ENCODE results near the gene CCDC102B. TPM values are rescaled to one million over a fixed set of nuclear protein-coding genes. Genes with fewer than 3 reads are reported as not detected.

The CCDC102B gene
- total RNA-seq, 1 experiment from 2014 or later: 0.92 TPM

DNA sequence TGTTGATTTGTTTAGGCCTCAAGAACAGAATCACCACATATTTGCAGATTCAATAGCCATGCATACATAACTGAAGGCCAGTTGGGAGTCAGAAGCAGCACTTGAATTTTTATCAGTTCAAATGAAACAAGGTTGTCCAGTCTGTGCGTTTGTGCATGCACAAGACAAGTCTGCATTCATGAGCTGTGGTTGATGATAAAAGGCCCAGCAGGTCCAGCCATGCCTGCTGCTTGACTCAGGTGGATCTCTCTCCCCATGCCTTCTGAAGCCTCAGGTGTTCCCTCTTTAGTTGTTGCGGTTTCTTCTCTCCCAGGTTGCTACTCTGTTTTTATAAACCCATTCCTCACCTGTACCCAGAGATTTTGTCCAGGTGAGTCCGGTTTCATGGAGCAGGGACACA is 124.5 kb downstream of the CCDC102B start:
- H3K36me3 ChIP-seq (ENCODE audit: control insufficient read depth, insufficient read depth, low read length): no peaks in the 10 kb centered on the region
- H3K27me3 ChIP-seq (ENCODE audit: control insufficient read depth, insufficient read depth, low read length): no peaks in the 10 kb centered on the region
- TF ChIP-seq, protein P1, sequence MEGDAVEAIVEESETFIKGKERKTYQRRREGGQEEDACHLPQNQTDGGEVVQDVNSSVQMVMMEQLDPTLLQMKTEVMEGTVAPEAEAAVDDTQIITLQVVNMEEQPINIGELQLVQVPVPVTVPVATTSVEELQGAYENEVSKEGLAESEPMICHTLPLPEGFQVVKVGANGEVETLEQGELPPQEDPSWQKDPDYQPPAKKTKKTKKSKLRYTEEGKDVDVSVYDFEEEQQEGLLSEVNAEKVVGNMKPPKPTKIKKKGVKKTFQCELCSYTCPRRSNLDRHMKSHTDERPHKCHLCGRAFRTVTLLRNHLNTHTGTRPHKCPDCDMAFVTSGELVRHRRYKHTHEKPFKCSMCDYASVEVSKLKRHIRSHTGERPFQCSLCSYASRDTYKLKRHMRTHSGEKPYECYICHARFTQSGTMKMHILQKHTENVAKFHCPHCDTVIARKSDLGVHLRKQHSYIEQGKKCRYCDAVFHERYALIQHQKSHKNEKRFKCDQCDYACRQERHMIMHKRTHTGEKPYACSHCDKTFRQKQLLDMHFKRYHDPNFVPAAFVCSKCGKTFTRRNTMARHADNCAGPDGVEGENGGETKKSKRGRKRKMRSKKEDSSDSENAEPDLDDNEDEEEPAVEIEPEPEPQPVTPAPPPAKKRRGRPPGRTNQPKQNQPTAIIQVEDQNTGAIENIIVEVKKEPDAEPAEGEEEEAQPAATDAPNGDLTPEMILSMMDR (IDR thresholded peaks at IDR 0.05): no peak
- TF ChIP-seq, protein P2, sequence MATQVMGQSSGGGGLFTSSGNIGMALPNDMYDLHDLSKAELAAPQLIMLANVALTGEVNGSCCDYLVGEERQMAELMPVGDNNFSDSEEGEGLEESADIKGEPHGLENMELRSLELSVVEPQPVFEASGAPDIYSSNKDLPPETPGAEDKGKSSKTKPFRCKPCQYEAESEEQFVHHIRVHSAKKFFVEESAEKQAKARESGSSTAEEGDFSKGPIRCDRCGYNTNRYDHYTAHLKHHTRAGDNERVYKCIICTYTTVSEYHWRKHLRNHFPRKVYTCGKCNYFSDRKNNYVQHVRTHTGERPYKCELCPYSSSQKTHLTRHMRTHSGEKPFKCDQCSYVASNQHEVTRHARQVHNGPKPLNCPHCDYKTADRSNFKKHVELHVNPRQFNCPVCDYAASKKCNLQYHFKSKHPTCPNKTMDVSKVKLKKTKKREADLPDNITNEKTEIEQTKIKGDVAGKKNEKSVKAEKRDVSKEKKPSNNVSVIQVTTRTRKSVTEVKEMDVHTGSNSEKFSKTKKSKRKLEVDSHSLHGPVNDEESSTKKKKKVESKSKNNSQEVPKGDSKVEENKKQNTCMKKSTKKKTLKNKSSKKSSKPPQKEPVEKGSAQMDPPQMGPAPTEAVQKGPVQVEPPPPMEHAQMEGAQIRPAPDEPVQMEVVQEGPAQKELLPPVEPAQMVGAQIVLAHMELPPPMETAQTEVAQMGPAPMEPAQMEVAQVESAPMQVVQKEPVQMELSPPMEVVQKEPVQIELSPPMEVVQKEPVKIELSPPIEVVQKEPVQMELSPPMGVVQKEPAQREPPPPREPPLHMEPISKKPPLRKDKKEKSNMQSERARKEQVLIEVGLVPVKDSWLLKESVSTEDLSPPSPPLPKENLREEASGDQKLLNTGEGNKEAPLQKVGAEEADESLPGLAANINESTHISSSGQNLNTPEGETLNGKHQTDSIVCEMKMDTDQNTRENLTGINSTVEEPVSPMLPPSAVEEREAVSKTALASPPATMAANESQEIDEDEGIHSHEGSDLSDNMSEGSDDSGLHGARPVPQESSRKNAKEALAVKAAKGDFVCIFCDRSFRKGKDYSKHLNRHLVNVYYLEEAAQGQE (IDR thresholded peaks at IDR 0.05; ENCODE audit: insufficient read depth in 1 of 2, low read depth in 2 of 2, low read length in 1 of 2): no peak
- TF ChIP-seq SIN3A (IDR thresholded peaks at IDR 0.05; ENCODE audit: borderline replicate concordance, insufficient read depth, low read depth, low read length) (no peak), TCF7L2 (IDR thresholded peaks at IDR 0.05; ENCODE audit: low read depth, low read length) (no peak)
- no TSS peak for BruUV-seq (replicated peaks)
- ChIA-PET POLR2A (no interaction called here), CTCF (no interaction called here)
- H3K4me1 ChIP-seq (ENCODE audit: control insufficient read depth, insufficient read depth, low read length): no peaks in the 10 kb centered on the region
- intact Hi-C loops (cut with micrococcal nuclease; ENCODE audit: unreplicated experiment): no loop called here
- DNase-seq (ENCODE audit: low read depth, low spot score) (no peak), ATAC-seq (no peak)
- no peak overlapping the region for H3K27ac ChIP-seq (ENCODE audit: low read length)
- no peaks in the 10 kb centered on the region for H3K9me3 ChIP-seq (ENCODE audit: control insufficient read depth, insufficient read depth, low read depth, low read length)
- no peak overlapping the region for H3K4me3 ChIP-seq (ENCODE audit: low read depth in 2 of 2, low read length in 2 of 2)
- in situ Hi-C loops (cut with HindIII; ENCODE audit: low pct_unique_long_range_greater_than_20kb, low sequenced_read_pairs): no loop called here

DNA sequence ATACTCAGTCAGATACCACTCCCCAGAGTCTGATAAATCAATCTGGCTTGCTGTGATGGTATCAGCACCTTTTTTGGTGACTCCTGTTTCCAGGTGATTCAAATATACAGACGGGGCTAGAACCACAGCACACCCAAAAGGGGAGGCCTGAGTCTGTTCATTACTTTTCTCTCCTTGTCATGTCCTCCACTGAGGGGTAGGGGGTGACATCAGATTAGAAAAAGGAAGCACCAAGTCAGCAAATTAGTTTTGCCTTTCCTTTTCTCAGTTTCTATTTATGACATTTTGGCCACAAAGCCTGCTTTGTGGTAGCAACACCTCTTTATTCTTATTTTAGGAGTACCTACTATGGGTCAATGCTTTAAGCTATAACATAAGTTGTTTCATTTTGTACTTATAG is 127.4 kb downstream of the CCDC102B start:
- POLR2A ChIA-PET: no interaction called here
- ATAC-seq: no peak
- H3K27me3 ChIP-seq (ENCODE audit: control insufficient read depth, insufficient read depth, low read length): no peaks in the 10 kb centered on the region
- CTCF ChIA-PET: no interaction called here
- no TSS peak for BruUV-seq (replicated peaks)
- no peaks in the 10 kb centered on the region for H3K9me3 ChIP-seq (ENCODE audit: control insufficient read depth, insufficient read depth, low read depth, low read length)
- in situ Hi-C loops (cut with HindIII; ENCODE audit: low pct_unique_long_range_greater_than_20kb, low sequenced_read_pairs): no loop called here
- H3K4me3 ChIP-seq (ENCODE audit: low read depth in 2 of 2, low read length in 2 of 2): no peak overlapping the region
- H3K36me3 ChIP-seq (ENCODE audit: control insufficient read depth, insufficient read depth, low read length): no peaks in the 10 kb centered on the region
- H3K27ac ChIP-seq (ENCODE audit: low read length): no peak overlapping the region
- DNase-seq (ENCODE audit: low read depth, low spot score): peak; percentile 2
- intact Hi-C loops (cut with micrococcal nuclease; ENCODE audit: unreplicated experiment): no loop called here
- no peaks in the 10 kb centered on the region for H3K4me1 ChIP-seq (ENCODE audit: control insufficient read depth, insufficient read depth, low read length)
- TF ChIP-seq POLR2AphosphoS5 (IDR thresholded peaks at IDR 0.05; ENCODE audit: low read depth, low read length) (no peak), TCF7L2 (IDR thresholded peaks at IDR 0.05; ENCODE audit: low read depth, low read length) (no peak), SIN3A (IDR thresholded peaks at IDR 0.05; ENCODE audit: borderline replicate concordance, insufficient read depth, low read depth, low read length) (no peak)
- TF ChIP-seq, protein P2 (IDR thresholded peaks at IDR 0.05; ENCODE audit: insufficient read depth in 1 of 2, low read depth in 2 of 2, low read length in 1 of 2): no peak
- TF ChIP-seq, protein P1 (IDR thresholded peaks at IDR 0.05): no peak; the same call in 1 of the 2 replicates

All from Panc1 (cell line).